GM12878 (cell line): ENCODE measurements around the gene FAM229B. TPM values are rescaled to one million over a fixed set of nuclear protein-coding genes. Genes with fewer than 3 reads are reported as not detected.

Source experiments
- ATF2 ChIP-seq: IDR thresholded peaks from 2 replicates; pipeline ENCODE4 v1.6.1; 2012; ENCODE audit warnings: low read length, inconsistent platforms
- ATF7 ChIP-seq: fragments of 450-650 bp; IDR thresholded peaks from 2 replicates; pipeline ENCODE4 v1.6.1; 2016; ENCODE audit warnings: low read depth, mild to moderate bottlenecking
- BCL11A ChIP-seq: IDR thresholded peaks from 2 replicates; pipeline ENCODE4 v1.6.1; 2011; ENCODE audit warnings: low read depth, low read length
- BHLHE40 ChIP-seq, 2 experiments: fragments of 450-650 bp in 1 of 2; IDR thresholded peaks; 2 replicates each; pipeline ENCODE4 v1.6.1; 2011 to 2017; ENCODE audit warnings: low read depth in 2 of 2, borderline replicate concordance in 1 of 2, improper control_type of control experiment in 1 of 2, low read length in 1 of 2, mild to moderate bottlenecking in 1 of 2
- BMI1 ChIP-seq: fragments of 450-650 bp; IDR thresholded peaks from 2 replicates; pipeline ENCODE4 v1.6.1; 2016; ENCODE audit warnings: mild to moderate bottlenecking, moderate library complexity, borderline replicate concordance
- BRCA1 ChIP-seq: IDR thresholded peaks from 2 replicates; pipeline ENCODE4 v1.6.1; 2011; ENCODE audit warnings: low read depth, low read length, improper control_type of control experiment
- CREM ChIP-seq: IDR thresholded peaks from 2 replicates; pipeline ENCODE4 v1.6.1; 2014; ENCODE audit warnings: antibody characterized with exemption, low read depth
- FOS ChIP-seq: IDR thresholded peaks from 3 replicates; pipeline ENCODE4 v1.6.1; 2011; ENCODE audit warnings: borderline replicate concordance; ENCODE audit not compliant: insufficient read length; ENCODE audit errors: extremely low read depth
- GABPA ChIP-seq: IDR thresholded peaks from 2 replicates; pipeline ENCODE4 v1.6.1; 2014; ENCODE audit warnings: antibody characterized with exemption, low read depth, mild to moderate bottlenecking, inconsistent platforms
- HDAC2 ChIP-seq: fragments of 200-600 bp; sonication (generic); IDR thresholded peaks from 2 replicates; pipeline ENCODE4 v1.6.1; 2017
- JUNB ChIP-seq: IDR thresholded peaks from 2 replicates; pipeline ENCODE4 v1.6.1; 2016; ENCODE audit warnings: antibody characterized with exemption, mild to moderate bottlenecking
- KLF5 ChIP-seq: fragments of 450-650 bp; IDR thresholded peaks from 2 replicates; pipeline ENCODE4 v1.6.1; 2014; ENCODE audit warnings: mild to moderate bottlenecking; ENCODE audit not compliant: partially characterized antibody
- MAX ChIP-seq: IDR thresholded peaks from 2 replicates; pipeline ENCODE4 v1.6.1; 2012; ENCODE audit warnings: low read depth, low read length, improper control_type of control experiment
- MTA3 ChIP-seq: IDR thresholded peaks from 2 replicates; pipeline ENCODE4 v1.6.1; 2012; ENCODE audit warnings: low read length, inconsistent platforms, borderline replicate concordance
- MXI1 ChIP-seq: fragments of 150-350 bp; IDR thresholded peaks from 2 replicates; pipeline ENCODE4 v1.6.1; 2011; ENCODE audit warnings: low read depth, mild to moderate bottlenecking, inconsistent platforms, low read length, improper control_type of control experiment
- NBN ChIP-seq: fragments of 450-650 bp; IDR thresholded peaks from 2 replicates; pipeline ENCODE4 v1.6.1; 2016
- RB1 ChIP-seq: fragments of 450-650 bp; formaldehyde crosslinking; IDR thresholded peaks from 2 replicates; pipeline ENCODE4 v1.6.1; 2017; ENCODE audit warnings: mild to moderate bottlenecking, borderline replicate concordance
- RFX5 ChIP-seq: IDR thresholded peaks from 2 replicates; pipeline ENCODE4 v1.6.1; 2011; ENCODE audit warnings: low read depth, low read length, improper control_type of control experiment
- SIN3A ChIP-seq: IDR thresholded peaks from 2 replicates; pipeline ENCODE4 v1.6.1; 2012; ENCODE audit warnings: low read depth, low read length, improper control_type of control experiment
- SMAD1 ChIP-seq: fragments of 450-650 bp; IDR thresholded peaks from 2 replicates; pipeline ENCODE4 v1.6.1; 2018; ENCODE audit warnings: mild to moderate bottlenecking, low read depth; ENCODE audit not compliant: partially characterized antibody
- SPI1 ChIP-seq: IDR thresholded peaks from 2 replicates; pipeline ENCODE4 v1.6.1; 2011; ENCODE audit warnings: low read depth, mild to moderate bottlenecking, low read length, moderate library complexity, borderline replicate concordance; ENCODE audit not compliant: insufficient read depth
- SUPT20H ChIP-seq: IDR thresholded peaks from 2 replicates; pipeline ENCODE4 v1.6.1; 2011; ENCODE audit warnings: low read depth, mild to moderate bottlenecking, low read length, moderate library complexity, borderline replicate concordance; ENCODE audit not compliant: control insufficient read depth
- TCF7 ChIP-seq: IDR thresholded peaks from 2 replicates; pipeline ENCODE4 v1.6.1; 2014; ENCODE audit warnings: antibody characterized with exemption, borderline replicate concordance
- YY1 ChIP-seq: IDR thresholded peaks from 2 replicates; pipeline ENCODE4 v1.6.1; 2011; ENCODE audit warnings: low read depth, mild to moderate bottlenecking, low read length
- polyA plus RNA-seq, 11 experiments: library from polyadenylated mRNA; depleted of rRNA in 4 of 11; unstranded in 6 of 11; stranded (reverse) in 5 of 11; fragments of >200 nt; fragmentation: Nextera tagmentation in 4 of 11; fragmentation: Illumina TruSeq in 1 of 11; extraction: Ambion mirVana in 4 of 11; extraction: Trizol in 1 of 11; gene quantifications; 1 replicate in 1 of 11; 2 replicates in 10 of 11; pipeline versions ENCODE4 v1.2.1 to v1.2.3, GENCODE V29; 2011 to 2016; ENCODE audit warnings: inconsistent platforms in 2 of 11, missing spikeins in 2 of 11, low read depth in 1 of 11
- total RNA-seq, 4 experiments: library from RNA; depleted of rRNA in 3 of 4; stranded (reverse); fragments of >200 nt in 3 of 4; fragmentation: Illumina TruSeq in 1 of 4; extraction: Trizol in 1 of 4; gene quantifications; 2 replicates each; pipeline versions ENCODE4 v1.2.1 to v1.2.3, GENCODE V29; 2013 to 2021
- TF ChIP-seq, protein P1 (sequence below): fragments of 450-650 bp; conservative IDR thresholded peaks from 2 replicates; pipeline ENCODE4 v1.6.1; 2017; ENCODE audit warnings: mild to moderate bottlenecking, moderate library complexity
- TF ChIP-seq, protein P2 (sequence below): fragments of 450-650 bp; IDR thresholded peaks from 2 replicates; pipeline ENCODE4 v1.6.1; 2014; ENCODE audit warnings: mild to moderate bottlenecking
- TF ChIP-seq, protein P3 (sequence below): IDR thresholded peaks from 2 replicates; pipeline ENCODE4 v1.6.1; 2011; ENCODE audit warnings: low read depth, mild to moderate bottlenecking, low read length, moderate library complexity, borderline replicate concordance; ENCODE audit errors: extremely low read depth

The FAM229B gene
- total and polyA plus RNA-seq, 10 of the 15 experiments (the other 5 are each of a cell fraction or from before 2014, with no cell fraction given): 0.82 to 5.7 (median 3.1) TPM

DNA sequence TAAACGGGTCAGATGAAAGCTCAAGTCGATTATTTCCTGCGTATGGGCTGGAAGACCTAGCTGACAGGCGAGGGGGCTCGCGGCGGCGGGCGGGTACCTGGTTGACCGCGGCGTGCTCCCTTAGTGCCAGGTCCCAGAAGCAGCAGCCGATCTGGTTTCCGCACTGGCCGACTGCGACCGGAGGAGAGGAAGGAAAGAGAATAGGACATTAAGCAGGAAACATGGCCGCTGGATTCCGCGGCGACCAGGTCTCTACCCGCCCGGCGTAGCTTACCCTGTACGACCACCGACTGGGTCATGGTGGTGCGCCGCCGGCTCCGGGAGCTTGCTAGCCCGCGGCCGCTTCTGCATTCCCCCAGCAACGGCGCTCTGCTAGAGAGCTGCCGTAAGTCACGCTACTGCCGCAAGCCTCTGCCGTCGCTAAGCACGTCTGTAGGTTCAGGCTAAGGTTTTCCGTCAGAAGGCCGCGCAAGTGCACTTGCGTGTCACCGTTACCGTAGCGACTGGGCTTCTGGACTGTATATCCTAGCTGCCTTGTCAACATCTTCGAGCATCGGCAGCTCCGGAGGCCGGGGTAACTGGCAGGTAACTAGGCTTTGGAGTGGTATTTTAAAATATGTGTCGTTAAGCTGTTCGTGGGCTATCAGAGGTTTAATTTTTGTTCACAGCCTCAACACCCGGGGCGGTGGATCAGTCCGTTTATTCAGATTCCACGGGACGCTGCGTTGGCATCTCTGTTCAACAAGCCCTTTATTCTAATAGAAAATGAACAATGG lies at the start of gene FAM229B, which contains the start of gene TUBE1 (continued):
- no peak for TF ChIP-seq JUNB
- no peak for TF ChIP-seq ATF2
- TF ChIP-seq BHLHE40 (IDR thresholded peaks at IDR 0.05; ENCODE audit: borderline replicate concordance in 1 of 2, low read depth in 2 of 2, low read length in 1 of 2): peak; percentile 40 to 50; a peak in 2 of 4 replicates
- TF ChIP-seq YY1: peak; percentile 80
- TF ChIP-seq MAX: peak; percentile 51; the same call in 1 of the 2 replicates
- TF ChIP-seq, protein P1, sequence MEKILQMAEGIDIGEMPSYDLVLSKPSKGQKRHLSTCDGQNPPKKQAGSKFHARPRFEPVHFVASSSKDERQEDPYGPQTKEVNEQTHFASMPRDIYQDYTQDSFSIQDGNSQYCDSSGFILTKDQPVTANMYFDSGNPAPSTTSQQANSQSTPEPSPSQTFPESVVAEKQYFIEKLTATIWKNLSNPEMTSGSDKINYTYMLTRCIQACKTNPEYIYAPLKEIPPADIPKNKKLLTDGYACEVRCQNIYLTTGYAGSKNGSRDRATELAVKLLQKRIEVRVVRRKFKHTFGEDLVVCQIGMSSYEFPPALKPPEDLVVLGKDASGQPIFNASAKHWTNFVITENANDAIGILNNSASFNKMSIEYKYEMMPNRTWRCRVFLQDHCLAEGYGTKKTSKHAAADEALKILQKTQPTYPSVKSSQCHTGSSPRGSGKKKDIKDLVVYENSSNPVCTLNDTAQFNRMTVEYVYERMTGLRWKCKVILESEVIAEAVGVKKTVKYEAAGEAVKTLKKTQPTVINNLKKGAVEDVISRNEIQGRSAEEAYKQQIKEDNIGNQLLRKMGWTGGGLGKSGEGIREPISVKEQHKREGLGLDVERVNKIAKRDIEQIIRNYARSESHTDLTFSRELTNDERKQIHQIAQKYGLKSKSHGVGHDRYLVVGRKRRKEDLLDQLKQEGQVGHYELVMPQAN: peak; percentile 32; the same call in 1 of the 2 replicates
- TF ChIP-seq MTA3: no peak
- peak; percentile 88 for TF ChIP-seq KLF5
- TF ChIP-seq SMAD1: no peak
- TF ChIP-seq SIN3A: 0 out of 2 replicates have a peak, but pooled peaks have one; percentile 65
- peak; percentile 79; the same call in 1 of the 2 replicates for TF ChIP-seq CREM
- TF ChIP-seq TCF7: no peak
- TF ChIP-seq MXI1: peak; percentile 93
- TF ChIP-seq RB1: no peak
- TF ChIP-seq NBN: peak; percentile 49; the same call in 1 of the 2 replicates
- TF ChIP-seq ATF7: peak; percentile 81
- no peak for TF ChIP-seq FOS
- TF ChIP-seq, protein P2, sequence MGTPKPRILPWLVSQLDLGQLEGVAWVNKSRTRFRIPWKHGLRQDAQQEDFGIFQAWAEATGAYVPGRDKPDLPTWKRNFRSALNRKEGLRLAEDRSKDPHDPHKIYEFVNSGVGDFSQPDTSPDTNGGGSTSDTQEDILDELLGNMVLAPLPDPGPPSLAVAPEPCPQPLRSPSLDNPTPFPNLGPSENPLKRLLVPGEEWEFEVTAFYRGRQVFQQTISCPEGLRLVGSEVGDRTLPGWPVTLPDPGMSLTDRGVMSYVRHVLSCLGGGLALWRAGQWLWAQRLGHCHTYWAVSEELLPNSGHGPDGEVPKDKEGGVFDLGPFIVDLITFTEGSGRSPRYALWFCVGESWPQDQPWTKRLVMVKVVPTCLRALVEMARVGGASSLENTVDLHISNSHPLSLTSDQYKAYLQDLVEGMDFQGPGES: no peak
- TF ChIP-seq BCL11A: no peak
- TF ChIP-seq, protein P3, sequence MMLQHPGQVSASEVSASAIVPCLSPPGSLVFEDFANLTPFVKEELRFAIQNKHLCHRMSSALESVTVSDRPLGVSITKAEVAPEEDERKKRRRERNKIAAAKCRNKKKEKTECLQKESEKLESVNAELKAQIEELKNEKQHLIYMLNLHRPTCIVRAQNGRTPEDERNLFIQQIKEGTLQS: peak; percentile 88
- TF ChIP-seq BMI1: peak; percentile 90
- peak; percentile 75; the same call in 1 of the 2 replicates for TF ChIP-seq RFX5
- TF ChIP-seq SUPT20H: no peak
- no peak for TF ChIP-seq GABPA
- no peak for TF ChIP-seq HDAC2
- TF ChIP-seq SPI1: peak; percentile 23; the same call in 1 of the 2 replicates
- TF ChIP-seq BRCA1: no peak
